Esophagus squamous epithelium (tissue), 4 donors: ENCODE measurements around the gene DLGAP4.

Experiments
- POLR2A ChIP-seq, 4 donors: fragments of 450-650 bp; IDR thresholded peaks; one replicate each; pipeline ENCODE4 v1.6.1; 2017; ENCODE audit warnings: antibody characterized with exemption in 4 of 4, mild to moderate bottlenecking in 4 of 4, moderate library complexity in 3 of 4
- TF ChIP-seq, protein P1 (sequence below), 6 experiments: fragments of 450-650 bp in 4 of 6; fragments of 200-600 bp in 2 of 6; sonication (generic) in 2 of 6; IDR thresholded peaks; one replicate each; pipeline ENCODE4 v1.5.1; 2016 to 2019; ENCODE audit warnings: antibody characterized with exemption in 6 of 6, mild to moderate bottlenecking in 4 of 6, moderate library complexity in 4 of 6

DNA sequence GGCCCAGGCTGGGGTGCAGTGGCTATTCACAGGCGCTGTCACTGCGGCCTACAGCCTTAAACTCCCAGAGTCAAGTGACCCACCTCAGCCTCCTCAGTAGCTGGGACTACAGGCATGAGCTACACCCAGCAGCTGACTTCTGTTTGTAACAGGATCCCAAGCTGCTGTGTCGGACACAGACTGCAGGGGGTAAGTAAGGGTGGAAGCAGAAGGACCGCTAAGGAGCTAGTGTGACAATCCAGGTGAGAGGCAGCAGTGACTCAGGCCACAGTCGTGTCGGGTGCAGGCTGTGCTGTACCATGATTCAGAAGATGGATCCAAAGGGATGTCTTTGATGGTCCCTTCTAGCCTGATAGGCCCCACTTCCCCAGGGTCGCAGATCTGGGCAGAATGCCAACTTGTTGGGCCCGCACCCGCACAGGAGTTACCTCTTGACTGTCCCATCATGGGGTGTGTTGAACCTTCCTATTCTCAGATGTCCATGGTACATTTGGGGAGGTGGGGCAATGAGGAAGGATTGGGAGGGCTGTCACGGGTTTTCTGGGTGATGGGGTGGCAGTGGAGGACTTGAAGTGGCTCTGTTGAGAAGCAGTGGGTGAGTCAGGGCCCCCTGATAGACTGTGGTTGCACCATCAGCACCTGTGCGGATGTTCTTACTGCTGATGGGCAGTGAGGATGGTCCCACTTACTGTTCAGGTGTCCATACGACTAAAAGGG lies 44.6 kb upstream of the DLGAP4 start:
- TF ChIP-seq, protein P1, sequence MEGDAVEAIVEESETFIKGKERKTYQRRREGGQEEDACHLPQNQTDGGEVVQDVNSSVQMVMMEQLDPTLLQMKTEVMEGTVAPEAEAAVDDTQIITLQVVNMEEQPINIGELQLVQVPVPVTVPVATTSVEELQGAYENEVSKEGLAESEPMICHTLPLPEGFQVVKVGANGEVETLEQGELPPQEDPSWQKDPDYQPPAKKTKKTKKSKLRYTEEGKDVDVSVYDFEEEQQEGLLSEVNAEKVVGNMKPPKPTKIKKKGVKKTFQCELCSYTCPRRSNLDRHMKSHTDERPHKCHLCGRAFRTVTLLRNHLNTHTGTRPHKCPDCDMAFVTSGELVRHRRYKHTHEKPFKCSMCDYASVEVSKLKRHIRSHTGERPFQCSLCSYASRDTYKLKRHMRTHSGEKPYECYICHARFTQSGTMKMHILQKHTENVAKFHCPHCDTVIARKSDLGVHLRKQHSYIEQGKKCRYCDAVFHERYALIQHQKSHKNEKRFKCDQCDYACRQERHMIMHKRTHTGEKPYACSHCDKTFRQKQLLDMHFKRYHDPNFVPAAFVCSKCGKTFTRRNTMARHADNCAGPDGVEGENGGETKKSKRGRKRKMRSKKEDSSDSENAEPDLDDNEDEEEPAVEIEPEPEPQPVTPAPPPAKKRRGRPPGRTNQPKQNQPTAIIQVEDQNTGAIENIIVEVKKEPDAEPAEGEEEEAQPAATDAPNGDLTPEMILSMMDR (IDR thresholded peaks at IDR 0.05), result no peak
- TF ChIP-seq POLR2A (IDR thresholded peaks at IDR 0.05), result no peak
